ENCODE results near the gene PACS2.

The PACS2 gene

DNA sequence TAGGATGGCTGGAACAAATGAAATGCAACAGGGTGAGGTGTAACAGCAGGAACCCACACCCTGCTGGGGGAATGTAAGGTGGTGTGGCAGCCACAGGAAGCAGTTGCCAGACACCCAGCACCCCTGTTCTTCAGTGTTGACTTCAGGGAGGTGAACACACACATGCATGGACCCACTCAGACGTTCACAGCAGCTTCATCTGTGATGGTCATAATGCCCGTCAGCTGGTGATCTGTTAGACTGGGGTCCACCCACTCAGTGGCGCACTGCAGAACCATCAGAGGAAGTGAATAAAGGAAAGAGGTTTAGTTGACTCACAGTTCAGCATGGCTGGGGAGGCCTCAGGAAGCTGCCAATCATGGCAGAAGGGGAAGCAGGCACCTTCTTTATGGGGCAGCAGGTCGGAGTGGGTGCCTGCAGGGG is 61.1 kb downstream of the PACS2 start:
- peak; percentile 56 for DNase-seq

DNA sequence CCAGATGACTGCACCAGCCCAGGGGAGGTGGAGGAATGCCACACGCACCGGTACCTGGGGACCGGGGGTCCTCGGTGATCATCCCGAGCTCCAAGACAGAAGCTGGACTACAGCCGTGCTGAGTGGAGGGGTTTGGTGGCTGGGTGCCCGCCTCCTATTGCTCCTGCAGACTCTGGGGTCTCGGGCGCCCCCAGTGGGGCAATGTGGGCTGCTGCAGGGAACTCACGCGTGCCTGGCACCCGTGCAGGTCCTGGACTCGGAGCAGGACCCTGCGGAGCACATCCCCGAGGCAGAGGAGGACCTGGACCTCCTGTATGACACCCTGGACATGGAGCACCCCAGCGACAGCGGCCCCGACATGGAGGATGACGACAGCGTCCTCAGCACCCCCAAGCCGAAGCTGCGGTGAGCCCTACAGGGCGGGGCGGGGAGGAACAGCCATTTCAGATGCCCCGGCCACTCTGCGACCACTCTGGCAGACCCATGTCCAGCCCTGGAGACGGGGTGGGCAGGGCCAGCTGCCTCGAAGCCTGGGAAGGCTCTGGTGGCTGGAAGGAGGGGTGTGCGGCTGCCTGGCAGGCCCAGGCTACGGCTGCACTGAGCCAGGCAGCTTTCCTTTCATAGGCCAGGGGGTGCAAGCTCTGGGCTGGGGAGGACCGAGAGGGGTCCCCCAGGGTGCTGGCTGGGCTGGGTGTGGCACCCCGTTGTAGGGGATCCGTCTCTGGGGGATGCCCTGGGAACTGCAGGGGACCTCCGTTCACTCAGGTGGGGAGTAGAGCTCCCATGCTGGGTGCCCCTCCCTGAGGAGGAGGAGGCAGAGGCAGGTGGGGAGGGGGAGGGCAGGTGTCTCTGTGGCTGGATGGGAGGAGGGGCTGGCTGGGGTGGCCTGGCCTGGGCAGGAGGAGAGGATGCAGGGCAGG is 62.2 kb downstream of the PACS2 start:
- no peak for DNase-seq

DNA sequence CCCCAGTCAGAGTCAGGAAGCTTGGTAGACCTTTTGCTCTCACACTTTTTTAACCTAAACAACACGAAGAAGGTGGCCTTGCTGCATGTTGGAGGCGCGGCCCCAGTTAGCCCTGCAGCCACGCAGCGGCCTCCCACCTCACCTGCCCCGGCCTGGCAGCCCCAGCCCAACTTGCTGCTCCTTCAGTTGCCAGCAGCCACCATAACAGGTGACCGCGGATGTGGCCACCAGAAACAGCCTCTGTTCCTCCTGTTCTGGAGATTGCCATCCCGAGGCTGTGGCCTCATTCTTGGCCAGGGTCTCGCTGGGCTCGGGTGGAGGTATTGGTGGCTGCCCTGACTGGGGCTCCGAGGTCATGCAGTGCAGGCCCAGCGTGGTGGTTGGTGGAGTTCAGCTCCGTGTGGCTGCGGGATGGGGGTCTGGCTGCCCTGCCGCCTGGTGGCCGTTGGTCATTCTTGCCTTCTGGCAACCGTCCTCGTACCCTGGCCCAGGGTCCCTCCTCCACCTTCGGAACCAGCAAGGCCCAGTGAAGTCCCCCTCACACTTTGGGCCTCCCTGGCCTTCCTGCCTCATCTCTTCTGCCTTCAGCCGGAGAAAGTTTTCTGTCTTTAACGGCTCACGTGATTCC is 63.1 kb downstream of the PACS2 start:
- no peak for DNase-seq

DNA sequence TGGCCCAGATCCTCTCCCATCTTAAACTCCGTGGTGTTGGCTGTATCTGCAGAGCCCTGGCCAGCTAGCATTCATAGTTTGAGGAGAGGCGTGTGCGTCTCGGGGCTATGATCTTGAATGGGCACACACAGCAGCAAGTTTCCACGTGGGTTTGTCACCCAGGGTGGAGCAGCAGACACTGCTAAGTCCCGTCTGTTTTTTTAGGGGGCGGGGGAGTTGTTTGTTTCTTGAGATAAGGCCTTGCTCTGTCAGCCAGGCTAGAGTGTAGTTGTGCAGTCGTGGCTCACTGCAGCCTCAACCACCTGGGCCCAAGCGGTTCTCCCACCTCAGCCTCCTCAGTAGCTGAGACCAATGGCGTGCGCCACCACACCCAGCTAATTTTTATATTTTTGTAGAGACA is 63.7 kb downstream of the PACS2 start:
- DNase-seq, result no peak

DNA sequence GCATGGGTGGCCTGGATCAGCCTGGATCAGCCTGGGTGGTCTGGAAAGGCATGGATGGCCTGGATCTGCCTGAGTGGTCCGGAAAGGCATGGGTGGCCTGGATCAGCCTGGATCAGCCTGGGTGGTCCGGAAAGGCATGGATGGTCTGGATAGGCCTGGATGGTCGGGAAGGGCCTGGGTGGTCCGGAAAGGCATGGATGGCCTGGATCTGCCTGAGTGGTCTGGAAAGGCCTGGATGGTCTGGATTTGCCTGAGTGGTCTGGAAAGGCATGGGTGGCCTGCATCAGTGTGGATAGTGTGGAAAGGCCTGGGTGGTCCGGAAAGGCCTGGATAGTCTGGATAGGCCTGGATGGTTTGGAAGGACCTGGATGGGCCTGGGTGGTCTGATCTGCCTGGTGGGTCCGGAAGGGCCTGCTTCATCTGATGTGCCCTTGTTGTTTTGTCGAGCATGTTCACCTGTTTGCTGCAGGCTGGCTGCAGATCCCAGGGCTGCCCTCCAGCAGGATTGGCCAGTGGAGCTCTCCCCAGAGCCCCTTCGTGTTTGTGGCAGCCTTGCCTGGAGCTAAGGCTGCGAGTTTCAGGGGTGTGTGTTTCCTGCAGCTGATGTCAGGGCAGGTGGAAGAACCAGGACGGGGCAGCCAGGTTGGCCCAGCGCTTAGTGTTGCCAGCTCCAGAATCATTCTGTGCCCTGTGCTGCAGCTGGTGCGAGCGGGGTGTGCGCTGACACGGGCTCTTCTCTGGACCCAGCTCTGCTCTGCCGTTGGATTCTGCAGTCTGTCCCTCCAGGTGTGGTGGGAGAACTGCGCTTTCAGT is 64.5 kb downstream of the PACS2 start:
- no peak for DNase-seq

DNA sequence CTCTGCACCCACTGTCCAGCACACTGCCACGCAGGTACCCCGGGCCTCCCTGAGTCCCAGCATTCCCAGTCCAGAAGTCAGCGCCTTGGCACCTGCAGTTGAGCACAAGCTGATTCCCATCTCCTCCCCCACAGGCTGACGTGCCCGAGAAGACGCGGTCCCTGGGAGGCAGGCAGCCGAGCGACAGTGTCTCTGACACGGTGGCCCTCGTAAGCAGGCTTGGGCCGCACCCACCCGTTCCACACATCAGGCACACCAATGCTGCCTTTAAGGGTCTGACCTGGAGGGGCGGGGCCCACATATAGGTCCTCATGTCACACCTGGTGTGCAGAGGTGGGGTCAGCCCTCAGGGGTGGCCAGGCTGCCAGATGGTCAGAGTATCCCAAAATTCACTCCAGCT is 65.4 kb downstream of the PACS2 start:
- no peak for DNase-seq

DNA sequence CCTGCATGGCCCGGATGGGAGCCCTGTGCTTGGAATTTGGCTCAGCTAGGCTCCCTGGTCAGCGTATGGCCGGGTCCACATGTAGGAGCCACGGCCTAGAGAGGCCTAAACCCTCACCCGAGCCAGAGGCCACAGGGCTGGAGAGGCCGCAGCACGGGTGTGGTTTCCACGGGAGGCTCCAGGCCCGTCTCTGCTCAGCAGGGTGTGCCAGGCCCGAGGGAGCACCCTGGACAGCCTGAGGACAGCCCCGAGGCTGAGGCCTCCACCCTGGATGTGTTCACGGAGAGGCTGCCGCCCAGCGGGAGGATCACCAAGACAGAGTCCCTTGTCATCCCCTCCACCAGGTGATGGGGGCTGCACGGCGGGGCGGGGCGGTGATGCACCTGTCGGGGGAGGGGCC is 66.2 kb downstream of the PACS2 start:
- DNase-seq, result no peak

DNA sequence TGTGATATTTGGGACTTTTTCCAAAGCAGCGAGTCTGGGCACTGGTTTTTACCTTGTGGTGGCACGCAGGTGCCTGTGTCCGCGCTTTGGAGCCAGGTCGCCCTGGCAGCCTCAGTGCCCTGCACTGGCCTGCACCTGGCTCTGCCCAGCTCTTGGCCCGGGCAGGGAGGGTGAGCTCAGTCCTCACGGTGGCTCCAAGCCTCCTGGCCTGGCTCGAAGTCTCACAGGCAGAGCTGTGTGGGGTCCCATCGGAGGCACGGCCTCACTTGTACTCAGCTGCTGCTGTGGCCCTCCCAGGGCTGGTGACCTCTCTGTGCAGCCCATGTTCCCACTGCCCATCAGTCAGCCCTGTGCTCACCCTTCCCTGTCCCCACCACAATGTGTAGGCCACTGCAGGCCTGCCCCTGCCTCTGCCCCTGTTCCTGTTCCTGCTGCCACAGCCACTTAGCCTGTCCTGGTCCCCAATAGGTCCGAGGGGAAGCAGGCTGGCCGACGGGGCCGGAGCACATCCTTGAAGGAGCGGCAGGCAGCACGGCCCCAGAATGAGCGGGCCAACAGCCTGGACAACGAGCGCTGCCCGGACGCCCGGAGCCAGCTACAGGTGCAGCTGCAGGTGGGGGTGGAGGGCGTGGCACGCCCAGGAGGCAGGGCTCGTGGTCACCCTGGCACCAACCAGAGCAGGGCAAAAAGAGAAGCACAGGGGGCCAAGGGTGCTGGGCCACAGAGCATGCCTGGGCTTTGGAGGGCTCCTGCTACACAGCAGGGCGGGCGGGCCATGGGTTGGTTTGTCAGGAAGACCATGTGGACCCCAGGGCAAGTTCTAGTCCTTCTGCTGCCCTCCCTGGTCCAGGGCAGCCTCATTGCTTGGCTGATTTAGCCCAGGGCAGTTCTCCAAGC is 67.1 kb downstream of the PACS2 start:
- DNase-seq, result no peak

DNA sequence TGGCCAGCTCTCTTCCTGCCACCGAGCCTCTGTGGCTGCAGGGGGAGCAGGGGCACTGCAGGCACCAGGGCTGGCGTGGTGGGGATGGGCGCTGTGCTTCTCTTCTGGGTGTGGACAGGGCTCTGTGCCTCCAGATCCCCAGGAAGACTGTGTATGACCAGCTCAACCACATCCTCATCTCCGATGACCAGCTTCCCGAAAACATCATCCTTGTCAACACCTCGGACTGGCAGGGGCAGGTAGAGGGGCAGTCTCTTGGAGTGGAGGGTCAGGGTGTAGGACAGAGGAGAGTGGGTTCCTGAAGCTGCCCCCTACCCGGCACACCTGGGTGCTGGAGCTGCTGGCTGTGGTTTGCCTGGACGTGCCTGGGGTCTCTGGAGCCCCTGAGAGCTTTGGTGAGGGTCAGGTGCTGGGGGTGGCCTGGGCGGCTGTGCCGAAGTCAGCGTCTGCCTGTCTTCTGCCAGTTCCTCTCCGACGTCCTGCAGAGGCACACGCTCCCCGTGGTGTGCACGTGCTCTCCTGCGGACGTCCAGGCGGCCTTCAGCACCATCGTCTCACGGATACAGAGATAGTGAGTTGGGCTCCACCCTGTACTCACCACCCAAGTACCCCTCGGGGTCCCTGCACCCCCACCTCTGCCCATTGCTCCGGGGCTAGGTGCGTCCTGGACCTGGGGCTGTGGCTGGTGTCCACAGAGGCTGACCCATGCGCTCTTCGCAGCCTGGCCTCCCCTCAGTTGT is 68.0 kb downstream of the PACS2 start:
- no peak for DNase-seq

DNA sequence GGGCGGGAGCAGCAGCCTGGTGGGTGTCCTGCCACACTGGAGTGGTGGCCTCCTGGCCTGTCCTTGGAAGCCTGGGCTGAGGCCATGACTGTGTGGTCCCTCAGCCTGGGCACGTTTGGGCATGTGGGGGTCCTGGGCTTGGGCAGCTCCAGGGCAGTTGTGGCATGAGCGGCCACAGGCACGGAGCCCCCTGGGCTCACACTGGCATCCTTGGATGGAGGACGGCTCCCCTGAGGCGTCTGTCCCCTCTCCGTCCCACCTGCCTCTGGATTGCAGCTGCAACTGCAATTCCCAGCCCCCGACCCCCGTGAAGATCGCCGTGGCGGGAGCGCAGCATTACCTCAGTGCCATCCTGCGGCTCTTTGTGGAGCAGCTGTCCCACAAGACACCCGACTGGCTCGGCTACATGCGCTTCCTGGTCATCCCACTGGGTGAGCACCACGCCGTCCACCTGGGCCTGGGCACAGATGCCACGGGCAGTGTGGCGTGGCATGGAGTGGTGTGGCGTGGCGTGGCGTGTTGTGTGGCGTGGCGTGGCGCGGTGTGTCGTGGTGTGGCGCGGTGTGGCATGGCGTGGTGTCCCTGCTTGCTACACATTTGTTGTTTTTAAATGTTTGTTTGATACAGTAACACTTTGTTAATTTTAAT is 68.7 kb downstream of the PACS2 start:
- no peak for DNase-seq

DNA sequence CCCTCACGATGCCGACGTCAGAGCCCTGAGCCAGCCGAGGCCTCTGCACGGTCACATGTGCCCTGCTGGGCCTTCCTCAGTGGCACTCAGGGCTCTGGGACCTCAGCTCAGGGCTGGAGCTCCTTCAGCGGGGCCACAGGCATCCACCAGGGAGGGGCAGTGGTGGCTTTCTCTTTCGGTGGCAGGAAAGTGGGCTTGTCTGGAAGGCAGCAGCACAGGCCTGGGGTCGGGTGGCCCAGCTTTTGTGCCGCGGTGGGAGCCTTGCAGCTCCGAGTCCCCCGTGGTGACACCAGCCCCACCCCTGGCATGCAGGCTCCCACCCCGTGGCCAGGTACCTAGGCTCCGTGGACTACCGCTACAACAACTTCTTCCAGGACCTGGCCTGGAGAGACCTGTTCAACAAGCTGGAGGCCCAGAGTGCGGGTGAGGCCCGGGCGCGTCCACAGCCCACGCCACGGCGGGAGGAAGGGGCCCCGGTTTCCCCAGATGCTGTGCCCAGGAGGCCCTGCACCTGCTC is 69.6 kb downstream of the PACS2 start:
- DNase-seq, result no peak

DNA sequence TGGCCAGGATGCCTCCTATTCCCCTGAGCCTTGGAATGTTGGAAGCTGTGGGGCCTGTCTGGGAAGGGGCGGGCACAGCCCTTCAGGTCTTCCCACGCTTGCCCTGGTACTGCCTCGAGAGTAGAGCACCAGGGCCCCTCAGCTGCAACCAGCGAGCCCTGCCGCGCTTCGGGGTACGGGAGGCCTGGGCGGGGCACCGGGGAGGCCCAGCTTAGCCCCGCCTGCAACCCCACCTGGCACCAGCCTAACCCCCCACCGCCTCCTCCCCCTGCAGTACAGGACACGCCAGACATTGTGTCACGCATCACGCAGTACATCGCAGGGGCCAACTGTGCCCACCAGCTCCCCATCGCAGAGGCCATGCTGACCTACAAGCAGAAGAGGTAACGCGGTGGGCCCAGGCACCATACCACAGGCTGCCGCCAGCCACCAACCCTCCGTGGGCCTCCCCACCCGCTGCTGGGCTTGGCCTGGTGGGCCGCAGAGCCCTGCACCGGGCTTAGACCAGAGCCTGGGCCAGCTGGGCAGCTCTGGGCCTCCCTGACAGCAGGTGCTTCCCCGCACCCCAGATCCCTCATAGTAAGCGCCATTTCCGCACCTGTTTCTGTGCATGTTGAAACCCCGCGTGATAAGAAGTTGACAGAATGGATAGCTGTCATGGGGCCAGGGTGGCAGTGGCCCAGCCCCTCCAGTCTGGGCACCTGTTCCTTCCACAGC is 70.2 kb downstream of the PACS2 start:
- no peak for DNase-seq

DNA sequence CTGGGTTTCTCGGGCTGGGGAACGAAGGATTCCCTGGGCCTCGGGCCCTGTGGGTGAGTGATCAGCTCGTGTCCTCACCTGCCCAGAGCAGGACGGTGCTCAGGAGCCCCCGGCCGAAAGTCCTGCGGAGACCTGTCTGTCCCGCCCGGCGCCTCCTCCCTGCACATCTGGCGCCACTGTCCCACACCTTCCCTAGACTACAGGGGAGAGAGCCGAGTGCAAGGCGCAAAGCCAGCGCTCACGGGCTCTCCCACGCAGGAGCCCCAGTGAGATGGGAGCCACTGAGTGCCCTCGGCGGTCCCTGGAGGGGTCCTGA is 70.7 kb downstream of the PACS2 start:
- no peak for DNase-seq

DNA sequence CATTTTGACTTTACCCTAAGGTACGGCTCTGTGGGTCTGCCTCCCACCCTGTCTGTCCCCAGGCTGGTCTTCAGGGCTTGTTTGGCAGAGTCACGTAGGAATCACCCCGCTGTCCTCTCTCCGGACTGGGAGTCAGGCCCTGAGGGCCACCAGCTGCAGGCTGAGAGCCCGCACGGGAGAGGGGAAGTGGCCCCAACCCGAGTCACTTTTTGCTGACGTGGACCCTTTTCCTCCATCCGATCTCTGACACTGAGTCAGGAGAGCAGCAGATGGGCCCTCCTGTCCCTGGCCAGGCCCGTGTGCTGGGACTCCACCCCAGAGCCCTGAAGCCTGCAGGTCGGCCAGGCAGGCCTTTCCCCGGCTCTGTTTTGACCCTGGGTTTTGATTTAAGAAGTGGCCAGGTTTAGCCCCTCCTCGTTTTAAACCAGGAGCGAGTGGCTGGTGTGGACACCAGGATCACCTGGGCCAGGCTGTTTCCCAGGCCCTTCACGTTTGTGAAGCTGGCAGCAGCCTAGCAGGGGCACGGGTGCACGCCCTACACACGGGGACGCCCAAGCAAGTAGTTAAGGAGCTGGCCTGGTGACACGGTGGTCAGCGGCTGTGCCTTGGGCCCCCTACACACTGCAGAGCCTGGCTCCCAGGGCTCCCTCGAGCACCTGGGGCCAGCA is 71.3 kb downstream of the PACS2 start:
- no peak for DNase-seq

DNA sequence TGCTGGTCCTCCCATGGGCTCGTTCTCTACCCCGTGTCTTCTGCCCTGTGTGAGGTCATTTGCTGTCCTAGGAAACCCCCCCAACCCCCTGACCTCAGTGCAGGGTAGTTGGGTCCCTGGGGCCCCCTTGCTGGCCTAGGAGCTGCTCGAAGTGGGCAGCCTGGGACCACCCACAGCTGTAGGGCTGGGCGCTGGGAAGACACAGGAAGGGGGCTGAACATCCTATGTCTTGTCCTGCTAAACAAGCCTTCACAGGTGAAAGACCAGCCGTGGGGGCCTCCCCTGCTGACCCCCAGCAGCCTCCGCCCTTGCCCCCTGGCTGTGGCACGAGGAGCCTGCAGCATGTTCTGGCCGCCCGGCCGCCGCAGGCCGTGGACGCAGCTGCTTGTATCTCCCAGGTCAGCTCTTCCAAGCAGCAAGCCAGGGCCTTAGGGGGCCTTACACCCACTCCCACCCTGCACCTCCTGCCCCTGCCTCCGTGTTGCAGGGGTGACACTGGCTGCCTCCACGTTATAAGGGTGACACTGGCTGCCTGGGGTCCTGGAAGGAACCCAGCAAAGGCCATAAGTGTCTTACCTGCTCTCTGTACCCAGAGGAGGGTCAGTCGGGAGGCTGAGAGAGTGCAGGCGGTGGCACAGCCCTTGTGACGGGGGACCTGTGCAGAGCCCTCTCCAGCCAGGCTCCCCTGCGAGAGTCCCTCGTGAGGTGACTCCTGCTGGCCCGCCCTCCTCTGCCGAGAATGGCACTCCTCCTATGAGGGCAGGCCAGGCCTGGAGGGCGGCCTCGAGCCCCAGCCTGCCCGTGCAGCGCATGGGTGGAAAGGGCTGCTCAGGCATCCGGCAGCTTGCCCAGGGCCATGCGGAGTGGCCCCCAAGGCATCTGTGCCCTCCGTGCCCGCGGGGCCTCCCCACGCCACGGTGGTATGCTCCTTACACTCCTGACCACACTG is 72.3 kb downstream of the PACS2 start:
- DNase-seq, result no peak

DNA sequence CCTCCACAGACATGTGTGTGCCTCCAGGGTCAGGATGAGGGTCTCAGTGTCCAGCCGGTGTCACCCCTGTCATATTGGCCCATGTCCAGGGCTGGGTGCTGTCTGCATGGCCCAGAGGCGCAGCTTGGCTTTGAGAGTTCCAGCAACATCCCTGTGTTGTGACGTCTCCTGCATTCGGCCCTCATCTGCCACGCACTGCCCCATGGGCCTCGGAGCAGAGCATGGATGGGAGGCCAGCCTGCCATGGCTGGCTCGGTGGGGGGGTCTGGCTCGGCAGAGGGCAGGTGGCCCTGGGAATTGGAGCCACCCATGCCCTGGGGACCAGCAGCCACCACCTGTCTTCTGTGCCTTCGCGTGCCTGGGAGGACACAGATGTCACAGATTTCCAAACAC is 73.0 kb downstream of the PACS2 start:
- DNase-seq, result no peak

DNA sequence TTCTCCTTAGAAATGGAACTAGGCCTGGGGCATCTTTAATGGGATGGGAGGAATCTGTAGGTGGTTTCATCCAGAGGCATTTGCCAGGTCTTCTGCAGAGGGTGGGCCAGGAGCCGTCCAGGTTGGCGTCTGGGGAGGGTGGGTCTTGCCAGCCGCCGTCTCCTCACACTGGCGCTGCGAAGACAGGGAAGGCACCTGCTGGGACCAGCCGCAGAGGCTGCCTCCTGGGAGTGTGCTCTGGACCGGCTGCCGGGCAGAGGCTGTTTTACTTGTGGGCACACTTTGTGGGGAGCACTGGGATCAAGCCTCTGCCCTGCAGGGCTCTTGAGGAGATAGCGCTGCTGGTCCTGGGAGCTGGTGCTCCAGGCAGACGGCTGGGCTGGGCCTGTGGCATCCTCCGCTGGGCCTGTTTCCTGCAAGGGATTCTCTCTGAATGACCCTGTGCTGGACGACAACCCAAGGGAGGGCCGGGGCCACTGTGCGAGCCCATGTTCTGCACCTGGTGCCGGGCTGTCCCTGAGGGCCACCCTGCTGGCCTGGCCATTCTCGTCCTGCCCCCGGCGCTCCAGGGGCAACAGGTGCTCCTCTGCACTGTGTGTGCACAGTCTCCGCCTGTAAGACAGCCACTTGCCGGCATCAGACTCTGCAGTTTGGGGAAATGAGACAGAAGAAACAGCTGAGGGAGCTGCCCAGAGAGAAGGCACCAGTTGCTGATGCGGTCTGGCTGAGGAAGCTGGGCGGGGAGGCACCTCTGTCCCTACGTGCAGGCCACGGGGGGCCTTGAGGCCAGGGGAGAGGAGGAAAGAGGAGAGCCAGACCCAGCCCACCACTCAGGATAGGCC is 73.8 kb downstream of the PACS2 start:
- DNase-seq, result no peak

DNA sequence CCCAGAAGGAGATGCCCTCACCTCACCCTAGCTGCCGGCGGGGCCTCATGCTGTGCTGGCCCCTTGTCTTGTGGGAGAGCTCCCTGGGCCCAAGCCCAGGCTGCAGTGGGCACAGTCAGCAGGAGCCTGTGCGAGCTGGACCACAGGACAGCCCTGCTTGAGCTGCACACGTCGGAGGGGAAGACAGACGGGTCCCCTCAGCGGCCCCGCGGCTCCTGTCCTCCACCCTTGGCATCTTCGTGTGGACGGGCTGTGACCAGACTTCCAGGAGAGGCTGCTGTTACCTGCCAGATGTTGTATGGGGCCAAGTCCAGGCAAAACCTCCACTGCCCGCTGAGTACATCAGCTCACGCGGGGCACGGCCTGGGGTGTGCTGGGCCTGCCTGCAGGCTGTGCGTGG is 74.4 kb downstream of the PACS2 start:
- no peak for DNase-seq
